DND-41 (cell line): ENCODE measurements around the gene SLC4A9.

Experiments used
- EZH2 ChIP-seq: IDR thresholded peaks from 3 replicates; pipeline ENCODE4 v1.6.1; 2012; ENCODE audit warnings: borderline replicate concordance, low read depth, mild to moderate bottlenecking, moderate library complexity, low read length, inconsistent platforms; ENCODE audit not compliant: severe bottlenecking
- TF ChIP-seq, protein P1 (sequence below): IDR thresholded peaks from 2 replicates; pipeline ENCODE4 v1.5.1; 2012; ENCODE audit warnings: borderline replicate concordance, low read length, moderate library complexity, mild to moderate bottlenecking; ENCODE audit not compliant: poor library complexity, severe bottlenecking; ENCODE audit errors: extremely low read depth

DNA sequence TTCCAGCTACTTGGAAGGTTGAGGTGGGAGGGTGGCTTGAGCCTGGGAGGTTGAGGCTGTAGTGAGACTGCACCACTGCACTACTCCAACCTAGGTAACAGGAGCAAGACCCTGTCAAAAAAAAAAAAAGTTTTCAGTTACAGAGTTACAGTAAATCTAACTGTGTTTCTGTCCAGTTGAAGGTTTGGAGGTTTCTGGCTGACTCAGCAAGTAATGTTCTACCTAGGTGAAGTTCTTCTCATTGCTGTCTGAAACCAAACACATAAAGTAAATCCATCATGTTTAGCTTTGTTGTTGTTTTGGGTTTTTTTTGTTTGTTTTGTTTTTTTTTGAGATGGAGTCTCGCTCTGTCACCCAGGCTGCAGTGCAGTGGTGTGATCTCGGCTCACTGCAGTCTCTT, 33.7 kb downstream of the SLC4A9 start:
- TF ChIP-seq, protein P1, sequence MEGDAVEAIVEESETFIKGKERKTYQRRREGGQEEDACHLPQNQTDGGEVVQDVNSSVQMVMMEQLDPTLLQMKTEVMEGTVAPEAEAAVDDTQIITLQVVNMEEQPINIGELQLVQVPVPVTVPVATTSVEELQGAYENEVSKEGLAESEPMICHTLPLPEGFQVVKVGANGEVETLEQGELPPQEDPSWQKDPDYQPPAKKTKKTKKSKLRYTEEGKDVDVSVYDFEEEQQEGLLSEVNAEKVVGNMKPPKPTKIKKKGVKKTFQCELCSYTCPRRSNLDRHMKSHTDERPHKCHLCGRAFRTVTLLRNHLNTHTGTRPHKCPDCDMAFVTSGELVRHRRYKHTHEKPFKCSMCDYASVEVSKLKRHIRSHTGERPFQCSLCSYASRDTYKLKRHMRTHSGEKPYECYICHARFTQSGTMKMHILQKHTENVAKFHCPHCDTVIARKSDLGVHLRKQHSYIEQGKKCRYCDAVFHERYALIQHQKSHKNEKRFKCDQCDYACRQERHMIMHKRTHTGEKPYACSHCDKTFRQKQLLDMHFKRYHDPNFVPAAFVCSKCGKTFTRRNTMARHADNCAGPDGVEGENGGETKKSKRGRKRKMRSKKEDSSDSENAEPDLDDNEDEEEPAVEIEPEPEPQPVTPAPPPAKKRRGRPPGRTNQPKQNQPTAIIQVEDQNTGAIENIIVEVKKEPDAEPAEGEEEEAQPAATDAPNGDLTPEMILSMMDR = no peak
- no peak for TF ChIP-seq EZH2
